Activated effector memory CD4-positive, alpha-beta T cell treated with Interleukin-2 at 50 U/mL for 16 hours (primary cell): ENCODE data around the gene PEAK1.
A peak's percentile ranks its signal among the peaks of the same experiment; 100 is the strongest.

Source experiments
- DNase-seq: peaks from one replicate; pipeline ENCODE4 v3.0.0-alpha.2; 2020

The PEAK1 gene

GRCh38 chr15:77084436-77084835, 335.5 kb downstream of the PEAK1 start:
- no peak for DNase-seq

DNA sequence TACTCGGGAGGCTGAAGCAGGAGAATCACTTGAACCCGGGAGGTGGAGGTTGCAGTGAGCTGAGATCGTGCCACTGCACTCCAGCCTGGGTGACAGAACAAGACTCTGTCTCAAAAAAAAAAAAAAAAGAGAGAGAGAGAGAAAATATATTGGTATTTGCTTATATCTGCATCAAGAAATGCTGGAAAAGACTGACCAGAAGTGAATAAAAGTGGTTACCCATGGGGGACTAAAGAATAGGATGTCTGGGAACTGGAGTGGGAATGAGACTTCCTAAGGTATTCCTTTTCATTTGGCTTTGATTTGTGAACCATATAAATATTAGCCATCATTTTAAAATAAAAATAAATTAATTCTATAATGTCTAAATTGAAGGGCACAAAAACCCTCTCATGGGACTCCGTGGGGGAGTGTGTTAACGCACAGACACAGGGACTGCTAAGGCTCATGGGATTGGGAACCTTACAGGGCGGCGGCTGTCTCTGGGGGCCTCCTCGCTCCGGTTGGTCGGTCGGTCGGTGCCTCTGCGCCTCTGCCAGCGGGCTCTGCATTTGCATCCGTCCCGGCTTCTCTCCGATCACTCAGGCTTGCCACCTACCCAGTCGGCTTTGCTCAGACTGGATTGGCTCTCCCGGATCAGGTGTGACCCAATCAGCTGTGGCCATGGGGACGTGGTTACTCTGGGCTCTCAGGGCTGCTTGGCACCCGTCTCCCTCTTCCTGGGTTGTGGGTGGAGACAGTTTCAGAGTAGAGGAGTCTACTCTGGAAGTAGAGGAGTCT, 336.3 kb downstream of the PEAK1 start:
- peak; percentile 35 for DNase-seq

- no peak for DNase-seq
Observed at GRCh38 chr15:77081971-77082370, 337.9 kb downstream of the PEAK1 start.

GRCh38 chr15:77076323-77076915, 343.5 kb downstream of the PEAK1 start:
- no peak for DNase-seq

DNA sequence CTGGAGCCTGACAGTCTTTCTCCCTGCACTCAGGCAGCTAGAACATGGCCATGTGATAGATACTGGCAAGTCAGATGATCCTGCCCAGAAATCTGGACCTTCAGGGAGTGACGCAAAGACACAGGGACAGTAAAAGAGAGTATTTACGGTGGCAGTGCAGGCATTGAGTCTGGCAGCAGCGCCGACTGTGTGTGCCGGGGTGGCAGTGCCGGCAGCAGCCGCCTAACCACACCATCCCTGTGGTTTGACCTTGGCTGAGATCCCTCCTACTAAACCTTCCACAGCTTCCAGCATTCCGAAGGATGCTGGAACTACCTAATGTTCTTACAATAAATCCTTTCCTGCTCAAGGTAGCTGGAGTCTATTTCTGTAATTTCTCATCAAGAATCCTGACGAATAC, 344.4 kb downstream of the PEAK1 start:
- no peak for DNase-seq

DNA sequence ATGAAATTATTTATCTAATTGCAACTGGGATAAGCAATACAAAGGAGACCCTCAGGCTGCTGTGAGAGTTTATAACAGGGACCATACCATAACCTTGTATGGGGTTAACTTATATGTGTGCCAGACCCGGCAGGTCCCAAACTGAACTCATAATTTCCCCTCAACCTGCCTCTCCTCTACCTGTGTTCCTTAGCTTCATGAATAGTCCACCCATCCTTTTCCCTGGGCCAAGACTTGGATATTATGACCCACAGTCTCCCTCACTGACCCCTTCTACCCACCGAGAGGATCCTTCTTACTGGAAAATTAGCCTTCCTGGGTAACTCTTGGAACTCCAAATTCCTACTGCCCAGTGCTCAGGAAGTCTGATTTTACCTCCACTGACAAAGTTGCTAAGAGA, 345.6 kb downstream of the PEAK1 start:
- no peak for DNase-seq

DNA sequence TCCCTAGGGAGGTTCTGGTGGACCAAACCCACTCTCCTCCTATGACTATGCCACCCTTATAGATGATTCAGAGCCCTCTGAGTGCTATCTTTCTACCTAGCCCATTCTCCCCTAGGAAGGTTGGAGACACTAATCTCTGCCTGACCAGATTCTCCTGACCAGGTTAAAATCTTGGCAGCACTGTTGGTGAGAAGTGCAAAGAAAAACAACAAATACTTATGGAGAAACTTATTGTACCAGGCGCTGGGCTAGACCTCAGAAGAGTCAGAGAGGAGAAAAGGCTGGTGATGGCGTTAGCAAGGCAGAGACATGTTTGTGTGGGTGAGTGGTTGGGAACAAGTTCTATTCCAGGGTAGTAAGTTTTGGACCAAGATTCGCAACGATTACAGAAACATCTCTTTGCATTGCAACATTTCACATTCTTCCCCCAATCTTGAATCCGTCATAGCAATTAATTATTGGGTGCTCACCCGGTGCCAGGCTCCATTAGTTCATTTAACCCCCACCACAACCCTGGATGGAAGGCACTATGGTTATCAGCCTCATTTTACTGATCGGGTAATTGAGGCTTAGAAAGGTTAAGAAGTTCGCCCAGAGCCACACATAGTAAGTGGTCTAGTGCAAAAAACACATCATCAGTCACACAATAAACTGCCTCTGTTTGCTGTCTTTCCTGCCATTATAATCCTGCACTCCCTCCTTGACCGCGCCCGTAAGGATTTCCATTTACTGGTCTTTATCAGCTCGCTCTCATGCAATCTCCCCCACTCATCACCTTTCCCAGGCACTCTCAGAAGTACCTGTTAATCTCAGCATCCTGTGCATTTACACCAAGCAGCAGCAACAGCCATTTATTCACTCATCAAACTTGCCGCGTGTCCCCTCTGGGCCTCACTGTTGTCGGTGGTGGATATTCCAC, 348.3 kb downstream of the PEAK1 start:
- no peak for DNase-seq

GRCh38 chr15:77070495-77071304, 349.2 kb downstream of the PEAK1 start, which contains the start of gene TSPAN3:
Gene TSPAN3 (minus strand): TSS chr15:77071109. CDS start chr15:77070954, 155 bp downstream.
- DNase-seq = peak; percentile 85

GRCh38 chr15:77070180-77070494, 349.8 kb downstream of the PEAK1 start:
- no peak for DNase-seq

GRCh38 chr15:77069521-77070121, 350.3 kb downstream of the PEAK1 start:
- no peak for DNase-seq

DNA sequence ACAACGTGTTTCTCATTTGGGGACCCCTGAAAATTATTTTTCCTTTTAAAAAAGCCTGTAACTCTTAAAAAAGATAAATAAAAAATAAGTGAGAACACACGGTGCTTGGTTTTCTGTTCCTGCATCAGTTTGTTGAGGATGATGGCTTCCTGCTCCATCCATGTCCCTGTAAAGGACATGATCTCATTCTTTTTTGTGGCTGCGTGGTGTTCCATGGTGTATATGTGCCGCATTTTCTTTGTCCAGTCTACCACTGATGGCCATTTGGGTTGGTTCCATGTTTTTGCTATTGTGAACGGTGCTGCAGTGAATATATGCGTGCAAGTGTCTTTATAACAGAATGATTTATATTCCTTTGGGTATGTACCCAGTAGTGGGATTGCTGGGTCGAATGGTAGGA, 351.3 kb downstream of the PEAK1 start:
- DNase-seq = no peak

GRCh38 chr15:77067691-77068367, 352.1 kb downstream of the PEAK1 start:
- DNase-seq = no peak

DNA sequence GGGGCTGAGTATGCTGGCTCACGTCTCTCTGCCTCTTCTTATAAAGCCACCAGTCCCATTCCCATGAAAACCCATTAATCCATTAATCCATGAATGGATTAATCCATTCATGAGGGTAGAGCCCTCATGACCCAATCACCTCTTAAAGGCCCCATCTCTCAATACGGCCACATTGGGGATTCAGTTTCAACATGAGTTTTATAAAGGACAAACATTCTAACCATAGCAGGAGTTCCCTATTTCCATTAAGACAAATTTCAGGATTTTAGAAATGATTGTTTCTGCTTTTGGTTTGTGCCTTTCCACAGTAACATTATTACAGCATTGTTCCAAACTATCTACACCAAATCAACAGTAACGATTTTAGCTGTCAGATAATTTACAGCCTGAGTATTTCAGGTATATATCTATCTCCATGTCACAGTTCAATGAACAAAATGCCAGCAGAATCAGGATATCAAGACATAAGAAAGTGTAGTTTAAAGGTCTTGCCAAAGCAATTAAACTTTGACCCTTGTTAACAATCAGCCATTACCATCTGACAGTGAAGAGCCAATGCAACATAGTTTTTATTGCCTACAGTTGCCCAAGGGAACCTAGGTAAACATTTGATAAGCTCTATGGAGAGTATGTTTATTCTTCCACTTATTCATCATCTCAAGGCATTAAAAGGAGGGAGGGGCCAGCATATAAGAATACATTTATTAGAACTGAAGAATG, 352.8 kb downstream of the PEAK1 start:
- no peak for DNase-seq

GRCh38 chr15:77064539-77065308, 355.2 kb downstream of the PEAK1 start:
- no peak for DNase-seq

DNA sequence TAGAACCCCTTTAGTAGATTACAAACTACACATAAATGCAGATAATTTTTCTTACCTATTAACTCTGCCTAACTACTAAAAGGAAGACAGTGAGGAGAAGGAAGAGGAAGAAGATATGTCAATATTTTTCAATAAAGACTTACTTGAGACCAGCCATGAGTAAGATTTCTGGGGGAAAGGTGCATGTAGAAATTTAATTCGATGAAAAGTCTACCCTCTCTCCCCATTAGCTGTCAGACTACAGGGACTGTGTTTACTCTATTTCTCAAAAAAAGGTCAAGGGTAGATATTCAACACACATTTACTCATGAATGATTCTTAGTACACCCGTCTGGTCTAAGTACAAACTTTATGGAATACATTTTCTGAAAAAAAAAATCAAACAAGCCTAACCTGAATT, 355.8 kb downstream of the PEAK1 start:
- no peak for DNase-seq

GRCh38 chr15:77063249-77063648, 356.7 kb downstream of the PEAK1 start:
- DNase-seq = no peak

DNA sequence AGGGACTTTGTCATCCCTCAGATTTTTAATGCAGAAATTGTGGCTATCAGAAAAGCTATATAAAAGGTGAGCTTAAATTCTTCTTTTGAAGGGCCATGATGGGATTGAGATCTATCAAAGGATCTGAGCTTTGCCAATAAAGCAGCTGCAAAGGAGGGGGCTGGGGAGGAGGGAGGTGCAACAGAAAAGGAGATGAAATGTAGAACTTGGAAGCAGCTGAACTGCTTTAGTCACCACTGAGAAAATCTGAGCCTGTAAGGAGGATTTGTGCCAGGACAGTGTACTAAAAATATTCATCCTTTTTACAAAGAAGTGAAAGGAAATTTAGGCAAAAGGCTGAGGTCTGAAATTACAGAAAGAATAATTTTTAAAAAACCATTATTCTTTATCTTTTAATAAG, 359.4 kb downstream of the PEAK1 start:
- DNase-seq = no peak

GRCh38 chr15:77059786-77060361, 360.0 kb downstream of the PEAK1 start:
- no peak for DNase-seq

GRCh38 chr15:77058468-77058867, 361.4 kb downstream of the PEAK1 start:
- no peak for DNase-seq

DNA sequence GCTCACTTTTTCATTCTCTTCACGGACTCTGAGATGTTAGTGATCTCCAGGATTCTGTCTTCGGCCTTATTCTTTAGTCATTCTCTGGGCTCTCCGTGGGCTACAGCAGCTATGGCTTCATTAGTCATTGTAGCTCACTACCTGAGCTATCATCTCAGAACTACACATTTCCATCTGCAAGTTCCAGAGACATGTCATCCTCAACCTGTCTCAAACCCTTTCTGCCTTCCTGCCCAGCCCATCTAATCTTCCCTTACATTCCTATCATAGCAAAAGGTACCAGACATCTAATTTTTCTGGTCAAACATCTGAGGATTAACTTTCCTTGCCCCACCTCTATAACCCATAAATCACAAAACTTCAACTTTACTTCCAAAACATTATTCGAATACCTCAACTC, 362.2 kb downstream of the PEAK1 start:
- DNase-seq = no peak
